Adipose tissue (tissue), 3 donors: Measurements from ENCODE around the gene ADGRV1. TPM values are rescaled to one million over a fixed set of nuclear protein-coding genes. Genes with fewer than 3 reads are reported as not detected.
"Not testable (repeated sequence)": the region's sequence is repeated elsewhere in the genome, so short reads cannot be mapped to it uniquely, and the experiment has no call there.

ENCODE experiments used
- H3K27ac ChIP-seq: one replicate; pipeline ENCODE4 v1.5.1; 2013; ENCODE audit warnings: low read depth, low read length
- WGBS, 3 donors: extraction: QIAGEN DNeasy Blood & Tissue Kit; methylation state at CpG; one replicate each; pipeline ENCODE4 v1.1.7; 2013; 5-methylcytosine and 5-hydroxymethylcytosine counted together
- polyA plus RNA-seq, 3 donors: library from polyadenylated mRNA; stranded (reverse); fragments of 200-250 nt; gene quantifications; one replicate each; pipeline ENCODE4 v1.2.3, GENCODE V29; 2013
- donor health status: healthy with polysubstance abuse.
- donor health status: Bipolar disorder and iron deficiency.
- donor health status: healthy.

Gene ADGRV1
- polyA plus RNA-seq, 3 donors: 0.33 to 1.6 (median 0.34) TPM

DNA sequence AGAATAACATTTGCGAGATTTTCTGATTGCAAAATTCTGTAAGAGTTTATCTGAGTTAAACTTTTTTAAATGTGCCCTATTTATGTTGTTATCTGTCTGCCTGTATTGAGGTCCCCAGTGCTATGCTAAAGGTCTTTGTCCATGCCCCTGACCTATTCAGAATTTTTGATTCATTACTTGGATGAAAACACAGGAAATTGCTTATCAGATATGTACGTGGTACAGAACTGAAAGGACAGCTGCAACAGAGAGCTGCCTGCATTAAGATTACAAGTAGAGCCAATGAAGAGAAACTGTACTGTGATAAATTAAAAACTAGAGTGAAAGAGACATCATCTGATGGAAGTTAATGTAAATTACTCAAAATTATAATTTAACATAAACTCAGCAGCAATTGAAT lies 408.8 kb downstream of the ADGRV1 start:
- 47 to 60% (median 53%) methylated on average over 2 of the region's 2 CpGs for WGBS, 3 donors
- no peak overlapping the region for H3K27ac ChIP-seq

DNA sequence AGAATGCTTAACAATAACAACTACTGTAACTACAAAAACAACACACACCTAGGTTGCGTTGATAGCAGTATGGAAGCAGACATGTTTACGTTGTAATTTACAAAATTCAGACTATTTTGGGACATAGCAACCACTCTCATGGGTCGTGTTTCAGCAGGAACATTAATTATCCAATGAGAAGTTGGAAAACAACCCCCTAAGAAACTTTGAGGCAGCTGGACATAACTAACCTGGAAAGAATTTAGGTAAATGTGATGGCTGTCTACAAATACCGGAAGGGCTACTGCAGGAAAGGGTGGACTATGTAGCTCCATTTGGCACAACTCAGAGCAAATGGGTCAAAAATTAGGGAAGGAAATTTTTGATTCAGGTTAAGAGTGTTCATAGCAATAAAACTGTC lies 409.3 kb downstream of the ADGRV1 start:
- 59 to 65% (median 64%) methylated on average over 4 of the region's 4 CpGs for WGBS, 3 donors
- H3K27ac ChIP-seq: no peak overlapping the region

DNA sequence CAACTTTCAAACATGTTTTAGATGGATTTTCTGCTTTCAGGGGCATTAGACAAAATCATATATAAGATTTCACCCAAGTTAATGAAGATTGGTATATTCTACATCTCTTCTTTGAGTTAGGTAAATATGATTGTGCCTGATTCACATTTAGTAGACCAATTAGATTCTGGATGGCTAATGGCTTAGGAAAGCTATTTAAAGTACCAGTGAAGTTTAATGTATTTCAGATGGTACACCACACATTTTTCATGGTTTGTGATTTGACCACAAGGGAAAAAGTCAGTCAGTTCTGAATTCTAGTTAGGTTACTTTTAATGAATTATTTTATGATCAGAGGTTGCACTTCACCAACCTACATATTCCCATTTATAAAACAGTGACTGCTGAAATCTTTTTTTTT lies 409.7 kb downstream of the ADGRV1 start:
- no peak overlapping the region for H3K27ac ChIP-seq

DNA sequence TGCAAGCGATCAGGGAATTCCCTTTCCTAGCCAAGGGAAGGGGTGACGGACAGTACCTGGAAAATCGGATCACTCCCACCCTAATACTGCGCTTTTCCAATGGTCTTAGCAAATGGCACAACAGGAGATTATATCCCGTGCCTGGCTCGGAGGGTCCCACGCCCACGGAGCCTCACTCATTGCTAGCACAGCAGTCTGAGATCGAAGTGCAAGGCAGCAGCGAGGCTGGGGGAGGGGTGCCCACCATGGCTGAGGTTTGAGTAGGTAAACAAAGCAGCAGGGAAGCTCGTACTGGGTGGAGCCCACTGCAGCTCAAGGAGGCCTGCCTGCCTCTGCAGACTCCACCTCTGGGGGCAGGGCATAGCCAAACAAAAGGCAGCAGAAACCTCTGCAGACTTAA lies 411.3 kb downstream of the ADGRV1 start:
- WGBS, 3 donors: 90 to 96% (median 95%) methylated on average over 11 of the region's 11 CpGs
- not testable (repeated sequence) for H3K27ac ChIP-seq

DNA sequence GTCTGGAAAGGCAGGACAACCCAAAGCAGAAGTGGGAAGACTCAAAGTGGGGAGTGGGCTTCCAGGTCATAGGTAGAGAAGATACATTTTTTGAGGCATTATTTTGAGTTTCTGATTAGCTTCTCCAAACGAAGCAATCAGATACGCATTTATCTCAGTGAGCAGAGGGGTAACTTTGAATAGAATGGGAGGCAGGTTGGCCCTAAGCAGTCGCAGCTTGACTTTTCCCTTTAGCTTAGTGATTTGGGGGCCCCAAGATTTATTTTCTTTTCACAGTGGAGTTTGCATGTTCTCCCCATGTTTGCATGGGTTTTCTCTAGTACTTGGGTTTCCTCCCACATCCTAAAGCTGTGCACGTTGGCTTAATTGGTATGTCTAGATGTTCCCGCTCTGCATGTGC lies 422.6 kb downstream of the ADGRV1 start:
- WGBS, 3 donors: 91 to 96% (median 93%) methylated on average over 5 of the region's 5 CpGs
- no peak overlapping the region for H3K27ac ChIP-seq

DNA sequence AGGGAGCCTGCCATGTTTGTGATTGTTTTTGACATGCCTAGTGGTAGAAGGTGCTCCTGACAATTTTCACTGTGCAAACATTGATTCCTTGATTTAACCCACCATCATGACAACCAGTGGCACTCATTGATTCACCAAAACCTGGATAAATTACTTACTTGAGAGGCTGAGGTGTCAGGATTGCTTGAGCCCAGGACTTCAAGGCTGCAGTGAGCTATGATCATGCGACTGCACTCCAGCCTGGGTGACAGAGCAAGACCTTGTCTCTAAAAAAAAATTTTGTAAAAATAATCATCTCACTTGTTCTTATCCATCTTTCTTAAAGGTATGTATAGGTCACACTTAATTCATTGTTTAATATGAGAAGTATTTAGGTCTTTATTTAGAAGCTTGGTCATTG lies 423.2 kb downstream of the ADGRV1 start:
- 0 to 95% (median 91%) methylated on average over 1 of the region's 1 CpG for WGBS, 3 donors
- no peak overlapping the region for H3K27ac ChIP-seq

DNA sequence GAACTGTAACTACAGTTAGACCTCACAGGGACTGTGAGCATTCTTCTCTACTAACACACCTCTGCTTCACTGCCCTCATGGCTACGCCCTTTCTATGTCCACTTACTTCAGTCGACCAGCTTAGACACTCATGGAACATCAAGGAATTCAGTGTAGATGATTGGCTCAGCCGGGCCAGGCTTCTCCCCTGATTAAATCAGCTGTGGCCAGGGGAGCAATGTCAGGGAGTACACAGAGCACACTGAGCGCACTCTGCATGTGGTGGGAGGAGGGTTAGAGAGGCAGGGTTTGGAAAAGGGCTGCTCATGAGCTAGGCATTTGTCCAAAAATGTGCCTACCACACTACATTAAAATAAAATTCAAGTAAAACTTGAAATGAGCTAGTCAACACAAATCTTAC lies 424.0 kb downstream of the ADGRV1 start:
- no peak overlapping the region for H3K27ac ChIP-seq
- WGBS, 3 donors: 69 to 80% (median 76%) methylated on average over 4 of the region's 4 CpGs

DNA sequence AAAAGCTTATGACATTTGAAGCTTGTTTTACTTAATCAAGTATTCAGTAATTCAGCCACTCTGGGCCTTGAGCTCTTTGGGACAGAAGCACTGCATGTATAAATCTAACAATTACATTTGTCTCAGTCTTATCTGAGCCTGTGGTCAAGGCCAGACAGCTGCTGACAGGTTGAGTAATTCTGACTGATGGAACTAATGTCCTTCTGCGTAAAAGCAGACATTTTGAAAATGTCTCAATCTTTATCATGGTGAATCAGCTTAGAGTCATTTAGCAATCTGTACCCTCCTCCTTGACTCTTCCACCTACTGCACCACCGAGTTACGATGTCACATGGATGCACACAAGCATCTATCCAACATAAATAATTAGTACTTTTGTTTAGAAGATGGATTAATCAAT lies 424.6 kb downstream of the ADGRV1 start:
- H3K27ac ChIP-seq: no peak overlapping the region
- WGBS, 3 donors: 43 to 81% (median 45%) methylated on average over 3 of the region's 3 CpGs

DNA sequence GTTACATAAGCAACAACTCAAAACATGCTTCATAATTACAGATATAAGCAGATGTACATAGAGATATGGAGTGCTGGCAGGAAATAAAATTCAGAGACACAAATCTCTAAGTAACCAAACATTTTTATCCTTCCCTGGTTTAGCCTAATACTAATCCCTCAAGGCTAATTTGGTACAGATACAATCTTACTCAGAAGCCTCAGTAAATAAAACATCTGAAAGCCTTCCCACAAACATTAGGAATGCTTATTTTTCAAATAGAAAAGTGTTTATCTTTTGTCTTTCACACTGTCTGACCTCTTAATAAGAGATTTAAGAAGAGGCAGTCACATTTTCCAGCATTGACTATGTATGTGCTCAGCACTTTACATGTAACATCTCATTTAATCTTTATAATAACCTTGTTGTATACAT lies 425.1 kb downstream of the ADGRV1 start:
- no peak overlapping the region for H3K27ac ChIP-seq

DNA sequence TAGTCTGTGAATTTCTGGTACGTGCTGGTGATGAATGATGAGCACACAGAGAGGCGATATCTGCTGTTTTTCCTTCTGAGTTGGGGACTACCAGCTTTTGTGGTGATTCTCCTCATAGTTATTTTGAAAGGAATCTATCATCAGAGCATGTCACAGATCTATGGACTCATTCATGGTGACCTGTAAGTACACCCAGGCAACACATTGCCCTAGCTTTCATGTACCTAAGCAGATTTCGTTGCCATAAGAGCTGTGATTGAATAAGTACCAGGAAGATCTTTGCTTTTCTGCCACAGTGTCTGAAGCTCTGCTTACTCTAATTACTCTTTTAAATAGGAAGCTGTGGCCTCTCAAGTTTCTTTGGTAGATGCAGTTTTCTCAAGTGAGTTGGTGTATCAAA lies 426.7 kb downstream of the ADGRV1 start:
- H3K27ac ChIP-seq: no peak overlapping the region
- 93 to 95% (median 94%) methylated on average over 3 of the region's 3 CpGs for WGBS, 3 donors

DNA sequence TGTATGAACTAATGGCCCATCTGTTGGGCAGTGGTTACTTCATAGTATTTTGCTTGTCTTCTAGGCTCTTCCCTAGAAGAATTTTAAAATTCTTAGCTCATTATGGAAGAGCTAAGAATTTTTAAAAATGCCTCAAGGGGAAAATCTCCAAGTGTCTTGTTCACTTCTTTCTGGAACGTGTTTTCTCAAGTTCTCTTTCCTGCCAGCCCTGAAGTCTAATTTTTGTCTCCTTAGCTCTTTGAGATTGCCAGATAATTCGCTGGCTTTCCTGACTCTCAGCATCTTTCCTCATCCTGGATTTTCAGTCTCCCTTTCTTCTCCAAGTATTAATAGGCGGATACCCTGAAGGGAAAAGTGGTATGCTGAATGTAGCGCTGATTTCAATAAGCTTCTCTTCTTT lies 429.1 kb downstream of the ADGRV1 start:
- 62 to 84% (median 74%) methylated on average over 4 of the region's 4 CpGs for WGBS, 3 donors
- no peak overlapping the region for H3K27ac ChIP-seq

DNA sequence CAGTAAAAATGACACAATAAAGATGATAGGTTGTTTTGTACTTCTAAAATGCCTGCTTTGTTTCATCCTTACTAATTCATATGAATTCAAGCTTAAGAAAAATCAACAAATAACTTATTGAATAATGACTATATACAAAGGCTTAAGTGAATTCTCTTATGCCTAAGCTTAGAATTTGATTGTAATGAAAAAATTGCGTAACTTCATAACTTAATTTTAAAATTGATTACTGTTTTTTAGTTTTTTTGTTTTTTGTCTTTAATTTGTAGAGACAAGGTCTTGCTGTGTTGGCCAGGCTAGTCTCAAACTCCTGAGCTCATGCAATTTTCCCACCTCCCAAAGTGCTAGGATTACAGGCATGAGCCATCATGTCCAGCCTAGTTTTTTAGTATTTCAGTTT lies 432.6 kb downstream of the ADGRV1 start:
- WGBS, 3 donors: 96 to 98% (median 96%) methylated on average over 1 of the region's 1 CpG
- no peak overlapping the region for H3K27ac ChIP-seq

DNA sequence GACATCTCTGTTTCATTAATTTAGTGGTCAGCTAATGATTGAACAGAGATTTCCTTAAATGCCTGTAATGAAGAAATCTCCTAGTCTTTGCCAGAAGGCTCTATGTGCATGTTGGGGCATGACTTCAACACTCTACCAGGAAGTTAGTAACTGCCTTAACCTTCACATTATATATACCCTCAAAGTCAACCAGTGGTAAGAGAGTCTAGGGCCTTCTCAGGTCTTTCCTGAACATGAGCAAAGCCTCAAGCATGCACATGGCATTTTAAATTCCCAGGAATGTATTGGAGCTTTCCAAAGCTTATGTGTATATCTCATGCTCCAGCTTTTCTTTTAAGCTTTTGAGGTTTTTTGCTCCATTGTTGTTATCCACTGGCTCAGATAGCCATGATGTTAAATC lies 436.2 kb downstream of the ADGRV1 start:
- no peak overlapping the region for H3K27ac ChIP-seq

DNA sequence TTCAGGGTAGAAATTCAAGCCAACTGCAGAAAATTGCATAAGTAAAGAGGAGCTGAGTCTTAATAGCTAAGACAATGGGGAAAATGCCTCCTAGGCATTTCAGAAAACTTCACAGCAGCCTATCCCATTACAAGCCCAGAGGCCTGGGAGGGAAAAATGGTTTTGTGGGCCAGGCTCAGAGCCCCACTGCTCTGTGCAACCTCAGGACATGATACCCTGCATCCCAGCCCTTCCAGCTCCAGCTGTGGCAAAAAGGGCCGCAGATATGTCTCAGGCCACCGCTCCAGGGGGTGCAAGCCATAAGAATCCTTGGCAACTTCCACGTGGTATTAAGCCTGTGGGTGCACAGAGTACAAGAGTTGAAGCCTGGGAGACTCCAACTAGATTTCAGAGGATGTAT lies 437.5 kb downstream of the ADGRV1 start:
- no peak overlapping the region for H3K27ac ChIP-seq
- 90 to 99% (median 96%) methylated on average over 3 of the region's 3 CpGs for WGBS, 3 donors

DNA sequence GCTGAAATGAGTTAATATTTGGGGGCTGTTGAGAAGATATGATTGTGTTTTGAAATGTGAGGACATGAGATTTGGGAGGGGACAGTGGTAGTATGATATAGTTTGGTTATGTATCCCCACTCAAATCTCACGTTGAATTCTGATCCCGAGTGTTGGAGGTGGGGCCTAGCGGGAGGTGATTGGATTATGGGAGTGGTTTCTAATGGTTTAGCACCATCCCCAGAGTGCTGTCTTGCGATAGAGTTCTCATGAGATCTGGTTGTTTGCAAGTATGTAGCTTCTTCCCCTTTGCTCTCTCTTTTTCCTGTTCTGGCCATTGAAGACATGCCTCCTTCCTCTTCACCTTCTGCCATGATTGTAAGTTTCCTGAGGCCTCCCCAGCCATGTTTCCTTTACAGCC lies 438.5 kb downstream of the ADGRV1 start:
- 94 to 100% (median 100%) methylated on average over 4 of the region's 4 CpGs for WGBS, 3 donors
- no peak overlapping the region for H3K27ac ChIP-seq

DNA sequence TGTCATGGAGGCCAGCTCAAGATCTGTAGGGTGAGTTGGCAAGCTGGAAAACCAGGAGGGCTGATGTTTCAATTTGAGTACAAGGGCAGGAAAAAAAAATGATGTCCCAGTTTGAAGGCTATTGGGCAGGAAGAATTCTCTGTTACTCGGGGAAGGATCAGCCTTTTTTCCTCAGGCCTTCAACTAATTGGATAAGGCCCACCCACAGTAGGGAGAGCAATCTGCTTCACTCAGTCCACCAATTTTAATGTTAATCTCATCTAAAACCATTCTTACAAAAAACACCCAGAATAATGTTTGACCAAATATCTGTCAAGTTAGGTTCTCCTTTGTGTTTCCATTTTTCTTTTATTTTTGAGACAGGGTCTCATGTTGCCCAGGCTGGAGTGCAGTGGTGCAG lies 442.1 kb downstream of the ADGRV1 start:
- 86 to 94% (median 87%) methylated on average over 1 of the region's 1 CpG for WGBS, 3 donors

DNA sequence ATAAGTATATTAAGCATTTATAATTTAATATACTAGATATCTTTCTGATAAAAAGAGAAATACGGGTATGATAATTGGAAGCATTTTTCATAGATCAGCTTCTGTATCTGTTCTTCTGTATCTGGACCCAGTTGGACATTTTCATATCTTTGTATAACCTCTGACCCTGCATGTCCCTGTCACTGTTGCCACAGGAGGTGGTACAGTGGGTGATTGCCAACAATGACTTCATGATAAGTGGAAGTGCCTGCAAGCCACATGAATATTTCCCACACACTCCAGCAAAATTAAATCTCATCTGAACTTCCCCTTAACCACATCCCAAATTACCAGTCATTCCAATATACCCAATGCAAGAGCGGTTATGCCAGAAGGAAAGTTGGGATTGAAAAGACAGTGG lies 448.1 kb downstream of the ADGRV1 start:
- WGBS, 3 donors: 93 to 96% (median 95%) methylated on average over 2 of the region's 2 CpGs

More for the DNA sequence above, 442.1 kb downstream of the ADGRV1 start:
- no peak overlapping the region for H3K27ac ChIP-seq

DNA sequence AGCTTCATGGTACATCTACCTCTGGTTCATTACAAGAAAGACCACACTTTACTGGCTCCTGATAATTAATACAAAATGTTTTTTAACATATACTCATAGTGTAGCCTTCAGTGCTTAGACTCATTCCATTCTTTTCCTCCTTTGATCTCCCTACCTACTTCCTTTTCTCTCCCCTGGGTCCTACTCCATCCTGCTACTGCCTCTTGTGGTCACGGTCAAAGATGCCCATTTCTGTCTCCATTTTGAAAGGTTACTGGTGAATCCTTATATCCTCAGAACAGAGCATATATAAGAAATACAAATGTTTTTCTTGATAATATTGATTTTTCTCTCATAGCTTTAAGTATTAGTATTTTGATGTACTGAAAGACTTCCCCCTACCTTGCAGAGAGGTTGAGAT lies 448.7 kb downstream of the ADGRV1 start:
- 93 to 95% (median 94%) methylated on average over 1 of the region's 1 CpG for WGBS, 3 donors
- no peak overlapping the region for H3K27ac ChIP-seq

More for the DNA sequence above, 448.1 kb downstream of the ADGRV1 start:
- no peak overlapping the region for H3K27ac ChIP-seq

DNA sequence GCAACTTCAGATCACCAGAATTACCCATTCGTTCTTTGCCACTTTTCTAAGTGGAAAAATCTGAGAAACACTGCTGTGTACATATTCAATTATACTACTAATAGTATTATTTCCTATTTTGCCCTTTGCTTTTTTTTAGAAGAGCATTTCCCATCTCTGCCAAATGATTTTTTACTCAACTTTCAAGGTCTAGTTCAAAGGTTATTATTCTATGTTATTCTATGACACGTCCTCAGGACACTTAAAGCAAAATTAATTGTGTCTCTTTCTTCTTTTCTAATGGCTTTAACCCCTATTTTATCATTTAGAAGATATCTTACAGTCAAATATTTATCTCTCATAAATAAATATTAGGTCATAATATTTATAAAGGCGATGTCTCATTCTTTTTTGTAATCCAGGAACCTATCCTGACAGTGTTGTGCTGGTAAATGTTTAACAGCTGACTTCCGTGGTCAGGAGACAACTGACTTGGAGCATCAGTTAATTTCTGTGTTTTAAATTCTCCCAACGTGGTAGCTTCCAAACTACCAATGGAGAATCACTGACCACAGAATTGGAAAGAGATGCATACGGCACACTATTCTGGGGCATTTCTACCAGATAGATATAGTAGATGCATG lies 449.3 kb downstream of the ADGRV1 start:
- 66 to 85% (median 82%) methylated on average over 6 of the region's 6 CpGs for WGBS, 3 donors

DNA sequence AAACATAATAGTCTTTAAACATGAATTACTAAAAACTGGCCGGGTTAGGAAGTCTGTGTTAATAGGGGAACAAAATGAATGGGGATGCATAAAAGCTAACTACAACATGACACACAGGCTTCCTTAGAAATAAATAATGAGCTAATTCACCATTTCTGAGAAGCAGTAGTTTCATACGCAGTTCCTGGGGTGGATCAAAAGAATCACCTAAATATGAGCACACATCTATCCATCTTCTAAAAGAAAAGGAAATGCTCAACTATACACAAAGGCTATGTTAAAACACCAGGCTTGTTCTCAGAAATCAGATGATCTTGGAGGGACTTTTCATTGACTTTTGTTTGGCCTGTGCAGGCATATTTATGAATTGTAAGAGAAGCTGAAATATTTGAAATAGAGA lies 451.5 kb downstream of the ADGRV1 start:
- 58 to 82% (median 61%) methylated on average over 2 of the region's 2 CpGs for WGBS, 3 donors
- no peak overlapping the region for H3K27ac ChIP-seq

More for the DNA sequence above, 449.3 kb downstream of the ADGRV1 start:
- H3K27ac ChIP-seq: no peak overlapping the region

DNA sequence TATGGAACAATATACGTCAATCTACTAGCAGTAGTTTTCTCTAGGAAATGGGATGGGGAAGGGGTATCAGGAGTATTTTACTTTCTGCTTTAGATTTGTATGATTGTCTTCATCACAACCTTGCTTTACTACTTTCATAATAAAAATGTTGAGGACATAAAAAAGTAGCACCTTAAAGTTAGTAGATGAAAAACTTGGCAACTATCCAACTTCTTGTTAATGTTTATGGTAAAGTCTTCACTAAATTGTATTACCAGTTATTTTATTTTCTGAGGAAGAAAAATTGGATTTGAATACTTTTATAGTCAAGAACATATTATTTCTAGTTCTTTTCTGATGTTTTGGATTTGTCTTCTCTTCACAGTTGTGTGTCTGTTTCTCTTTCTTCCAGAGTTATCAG lies 452.4 kb downstream of the ADGRV1 start:
- no peak overlapping the region for H3K27ac ChIP-seq
- 91 to 96% (median 94%) methylated on average over 1 of the region's 1 CpG for WGBS, 3 donors
